ENCODE measurements around the gene PLEKHG5. TPM values are rescaled to one million over a fixed set of nuclear protein-coding genes. Genes with fewer than 3 reads are reported as not detected.
"Not testable (repeated sequence)": the region's sequence is repeated elsewhere in the genome, so short reads cannot be mapped to it uniquely, and the experiment has no call there.

PLEKHG5 gene
- total RNA-seq, 4 donors from 2014 or later, result 24.3 to 37.8 (median 32.6) TPM

DNA sequence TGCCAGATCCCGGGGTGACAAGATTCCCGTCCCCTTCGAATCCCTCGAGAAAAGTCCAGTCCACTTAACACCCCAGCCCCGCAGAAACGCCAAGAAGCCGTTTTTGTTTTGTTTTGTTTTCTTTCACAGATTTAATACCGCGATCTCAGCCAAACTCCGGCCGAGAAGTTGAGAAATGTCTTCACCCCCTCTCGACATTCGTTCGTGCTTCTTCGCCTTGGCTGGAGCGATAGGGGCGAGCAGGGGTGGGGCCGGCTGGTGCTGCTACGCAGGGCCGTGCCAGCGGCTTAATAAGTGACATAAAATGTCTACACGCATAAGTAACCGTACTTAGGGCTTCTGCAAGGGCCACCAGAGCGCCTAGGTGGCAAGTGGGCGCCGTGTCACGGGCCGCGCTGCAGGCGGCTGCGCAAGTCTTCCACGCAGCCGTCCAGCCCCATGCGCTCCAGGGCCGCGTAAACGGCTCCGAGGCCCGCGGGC lies 30.4 kb downstream of the PLEKHG5 start:
- Histone ChIP-seq H3K4me1 (peaks cover 0 to 22% (median 14%) of the 10 kb centered on the region in 3 donors), H3K4me3 (peak overlapping the region in 3 of 4 donors; percentile 29 to 58 (median 38)), H3K27ac (peak overlapping the region; percentile 27 to 78 (median 54)), H3K27me3 (peaks cover 0 to 62% (median 0%) of the 10 kb centered on the region in 4 donors), H3K9me3 (no peaks in the 10 kb centered on the region), H3K36me3 (peaks cover 0 to 63% (median 10%) of the 10 kb centered on the region in 3 donors)
- no peak for DNase-seq
- TF ChIP-seq POLR2A (IDR thresholded peaks at IDR 0.05), result no peak
- TF ChIP-seq, protein P1, sequence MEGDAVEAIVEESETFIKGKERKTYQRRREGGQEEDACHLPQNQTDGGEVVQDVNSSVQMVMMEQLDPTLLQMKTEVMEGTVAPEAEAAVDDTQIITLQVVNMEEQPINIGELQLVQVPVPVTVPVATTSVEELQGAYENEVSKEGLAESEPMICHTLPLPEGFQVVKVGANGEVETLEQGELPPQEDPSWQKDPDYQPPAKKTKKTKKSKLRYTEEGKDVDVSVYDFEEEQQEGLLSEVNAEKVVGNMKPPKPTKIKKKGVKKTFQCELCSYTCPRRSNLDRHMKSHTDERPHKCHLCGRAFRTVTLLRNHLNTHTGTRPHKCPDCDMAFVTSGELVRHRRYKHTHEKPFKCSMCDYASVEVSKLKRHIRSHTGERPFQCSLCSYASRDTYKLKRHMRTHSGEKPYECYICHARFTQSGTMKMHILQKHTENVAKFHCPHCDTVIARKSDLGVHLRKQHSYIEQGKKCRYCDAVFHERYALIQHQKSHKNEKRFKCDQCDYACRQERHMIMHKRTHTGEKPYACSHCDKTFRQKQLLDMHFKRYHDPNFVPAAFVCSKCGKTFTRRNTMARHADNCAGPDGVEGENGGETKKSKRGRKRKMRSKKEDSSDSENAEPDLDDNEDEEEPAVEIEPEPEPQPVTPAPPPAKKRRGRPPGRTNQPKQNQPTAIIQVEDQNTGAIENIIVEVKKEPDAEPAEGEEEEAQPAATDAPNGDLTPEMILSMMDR (IDR thresholded peaks at IDR 0.05), result no peak
- intact Hi-C loops (cut with DNase I), result no loop called here
- 71 to 82% methylated on average over 15 to 40 of the region's 40 CpGs for WGBS, 2 donors

DNA sequence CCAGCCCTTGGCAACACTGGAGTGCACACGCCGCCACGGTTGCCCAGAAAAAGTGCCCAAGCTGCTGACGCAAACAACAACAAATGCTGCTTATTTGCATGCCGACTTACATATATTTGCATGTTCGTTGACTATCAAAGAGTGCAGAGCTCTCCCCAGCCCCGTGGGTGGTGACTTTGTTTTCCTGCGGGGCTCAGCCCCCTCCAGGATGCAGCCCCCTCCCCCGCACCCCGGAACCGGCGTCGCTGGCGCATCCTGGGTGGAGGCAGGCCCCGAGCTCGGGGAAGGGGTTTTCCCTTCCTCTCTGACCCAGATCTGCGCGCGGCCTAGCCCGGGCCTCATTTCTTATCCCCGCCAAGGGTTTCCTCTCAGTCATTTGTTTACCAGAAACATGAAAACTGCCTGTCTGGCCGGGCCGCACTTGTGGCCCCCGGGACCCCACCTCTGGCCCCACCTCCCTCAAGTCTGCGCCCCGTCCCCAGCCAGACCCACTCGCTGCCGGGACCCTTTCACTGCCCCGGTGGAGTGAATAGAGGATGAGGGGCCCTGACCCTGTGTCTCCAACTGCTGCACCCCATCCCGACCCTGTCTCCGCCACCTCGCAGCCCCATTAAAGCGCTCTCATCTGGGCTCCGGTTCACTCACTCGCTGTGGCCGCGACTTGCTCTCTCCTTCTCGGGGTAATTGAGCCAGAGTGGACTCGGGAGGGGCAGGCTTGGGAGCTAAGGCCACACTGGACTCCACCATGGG lies 31.0 kb downstream of the PLEKHG5 start:
- 45 to 54% methylated on average over 17 to 25 of the region's 39 CpGs for WGBS, 2 donors
- TF ChIP-seq, protein P1 (IDR thresholded peaks at IDR 0.05), result no peak
- TF ChIP-seq POLR2A (IDR thresholded peaks at IDR 0.05), result no peak
- intact Hi-C loops (cut with DNase I), result no loop called here
- no peak for DNase-seq
- peak overlapping the region; percentile 27 to 78 (median 54) for H3K27ac ChIP-seq
- peaks cover 0 to 26% (median 14%) of the 10 kb centered on the region in 3 donors for H3K4me1 ChIP-seq
- H3K27me3 ChIP-seq, result peaks cover 0 to 62% (median 0%) of the 10 kb centered on the region in 4 donors
- peak overlapping the region; percentile 2 to 58 (median 34) for H3K4me3 ChIP-seq
- no peaks in the 10 kb centered on the region for H3K9me3 ChIP-seq
- peaks cover 0 to 57% (median 10%) of the 10 kb centered on the region in 3 donors for H3K36me3 ChIP-seq

DNA sequence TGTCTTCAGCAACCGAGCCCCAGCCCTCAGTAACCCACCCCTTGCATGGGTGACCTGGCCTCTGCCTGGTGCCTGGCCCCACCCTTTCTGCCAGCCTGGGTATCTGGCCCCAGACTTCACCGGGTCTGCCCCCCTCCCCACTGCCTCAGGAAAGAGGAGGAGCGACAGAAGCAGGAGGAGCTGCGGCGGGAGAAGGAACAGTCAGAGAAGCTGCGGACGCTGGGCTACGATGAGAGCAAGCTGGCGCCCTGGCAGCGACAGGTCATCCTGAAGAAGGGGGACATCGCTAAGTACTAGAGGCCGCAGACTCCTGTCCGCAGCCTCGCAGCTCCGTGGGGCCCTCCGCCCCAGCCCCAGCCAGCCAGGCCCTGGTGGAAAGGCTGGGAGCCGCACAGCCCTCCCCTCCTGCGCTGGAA lies 31.6 kb downstream of the PLEKHG5 start:
- Histone ChIP-seq H3K27ac (peak overlapping the region in 2 of 4 donors; percentile 74 to 78), H3K36me3 (peaks cover 0 to 51% (median 10%) of the 10 kb centered on the region in 3 donors), H3K27me3 (peaks cover 0 to 62% (median 0%) of the 10 kb centered on the region in 4 donors), H3K4me3 (peak overlapping the region; percentile 2 to 58 (median 34)), H3K9me3 (no peaks in the 10 kb centered on the region), H3K4me1 (peaks cover 5 to 32% (median 14%) of the 10 kb centered on the region in 3 donors)
- 22 to 59% methylated on average over 8 to 10 of the region's 18 CpGs for WGBS, 2 donors
- intact Hi-C loops (cut with DNase I), result no loop called here
- peak in 1 of 4 donors; percentile 16 for TF ChIP-seq POLR2A (IDR thresholded peaks at IDR 0.05)
- TF ChIP-seq, protein P1 (IDR thresholded peaks at IDR 0.05), result no peak
- no peak for DNase-seq

DNA sequence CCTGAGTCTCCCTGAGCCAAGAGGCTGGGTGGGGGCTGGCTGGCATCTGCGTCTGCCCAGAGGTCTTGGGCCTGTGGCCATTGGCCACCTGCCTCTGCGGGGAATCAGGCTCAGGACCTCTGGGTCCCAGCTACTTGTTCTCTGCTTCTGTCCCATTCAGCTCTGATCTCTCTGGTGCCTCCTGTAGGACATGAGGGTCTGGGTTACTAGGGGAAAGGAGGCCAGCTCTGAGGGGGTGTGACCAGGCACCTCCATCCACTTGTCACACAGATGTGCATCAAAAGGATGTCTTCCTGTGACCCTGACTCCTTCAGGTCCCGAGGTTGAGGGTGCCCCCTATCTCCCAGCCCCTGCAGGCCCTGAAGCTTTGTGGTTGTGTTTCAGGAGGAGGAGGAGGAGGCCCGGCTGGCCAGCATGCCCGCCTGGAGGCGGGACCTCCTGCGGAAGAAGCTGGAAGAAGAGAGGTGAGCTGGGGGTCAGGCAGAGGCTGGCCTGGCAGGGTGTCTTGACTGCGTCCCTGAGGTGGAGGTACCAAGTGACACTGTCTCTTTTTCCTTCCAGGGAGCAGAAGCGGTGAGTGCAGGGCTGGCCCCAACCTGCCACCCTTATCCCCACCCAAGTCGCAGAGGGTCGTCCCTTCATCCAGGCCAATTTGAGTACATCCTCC lies 34.5 kb downstream of the PLEKHG5 start:
- intact Hi-C loops (cut with DNase I), result no loop called here
- Histone ChIP-seq H3K4me1 (peaks cover 12 to 45% (median 14%) of the 10 kb centered on the region in 3 donors), H3K36me3 (peaks cover 0 to 24% (median 0%) of the 10 kb centered on the region in 3 donors), H3K27ac (no peak overlapping the region), H3K4me3 (no peak overlapping the region), H3K9me3 (no peaks in the 10 kb centered on the region), H3K27me3 (peaks cover 0 to 75% (median 0%) of the 10 kb centered on the region in 4 donors)
- no peak for DNase-seq
- WGBS, 2 donors, result 62 to 76% methylated on average over 5 to 6 of the region's 11 CpGs
- TF ChIP-seq, protein P1 (IDR thresholded peaks at IDR 0.05), result no peak
- TF ChIP-seq POLR2A (IDR thresholded peaks at IDR 0.05), result no peak

DNA sequence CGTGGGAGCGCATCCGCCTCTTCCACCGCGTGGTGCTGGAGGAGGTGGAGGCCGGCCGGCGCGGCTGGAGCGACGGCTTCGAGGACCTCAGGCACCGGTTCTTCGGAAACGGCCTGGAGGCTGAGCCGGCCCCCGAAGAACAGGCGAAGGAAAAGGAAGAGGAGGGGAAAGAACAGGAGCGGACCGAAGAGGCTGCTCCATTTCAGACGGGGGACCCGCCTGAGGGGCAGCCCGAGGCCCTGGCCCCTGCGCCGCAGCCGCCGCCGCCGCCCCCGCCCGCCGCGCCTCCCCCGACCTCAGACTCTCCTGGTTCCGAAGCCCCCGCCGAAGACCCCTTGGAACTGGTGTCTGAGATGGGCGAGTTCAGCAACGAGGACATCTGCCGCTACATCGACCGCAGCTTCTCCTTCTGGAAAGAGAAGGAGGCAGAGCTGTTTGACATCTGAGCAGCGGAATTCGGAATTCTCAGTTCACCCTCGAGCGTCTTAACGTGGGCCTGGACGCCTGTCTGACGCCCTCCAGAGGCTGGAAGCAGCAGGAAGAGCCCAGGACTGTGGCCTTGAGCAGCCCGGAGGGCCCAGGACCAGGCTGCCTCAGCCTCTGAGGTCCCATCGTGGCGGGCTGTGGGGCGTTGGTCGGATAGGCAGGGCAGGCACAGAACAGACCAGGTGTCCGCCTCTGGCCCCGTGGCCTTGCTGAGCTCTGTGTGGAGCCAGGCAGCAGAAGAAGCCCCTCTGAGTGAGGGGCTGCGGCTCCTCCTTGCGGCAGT lies 35.5 kb downstream of the PLEKHG5 start:
- intact Hi-C loops (cut with DNase I); DNase-seq; H3K9me3 ChIP-seq; H3K4me3 ChIP-seq; H3K27ac ChIP-seq: not testable (repeated sequence)
- Histone ChIP-seq H3K4me1 (peaks cover 7 to 37% (median 12%) of the 10 kb centered on the region in 3 donors), H3K36me3 (peaks cover 0 to 17% (median 0%) of the 10 kb centered on the region in 3 donors), H3K27me3 (peaks cover 0 to 77% (median 0%) of the 10 kb centered on the region in 4 donors)
- 53 to 63% methylated on average over 4 to 14 of the region's 58 CpGs for WGBS, 2 donors

Data from esophagus squamous epithelium (tissue), 5 donors.